ENCODE data around the gene NR2F1. TPM values are rescaled to one million over a fixed set of nuclear protein-coding genes. Genes with fewer than 3 reads are reported as not detected.

Gene NR2F1
- total RNA-seq, 2 donors from 2014 or later: 1.1 to 3.4 TPM

DNA sequence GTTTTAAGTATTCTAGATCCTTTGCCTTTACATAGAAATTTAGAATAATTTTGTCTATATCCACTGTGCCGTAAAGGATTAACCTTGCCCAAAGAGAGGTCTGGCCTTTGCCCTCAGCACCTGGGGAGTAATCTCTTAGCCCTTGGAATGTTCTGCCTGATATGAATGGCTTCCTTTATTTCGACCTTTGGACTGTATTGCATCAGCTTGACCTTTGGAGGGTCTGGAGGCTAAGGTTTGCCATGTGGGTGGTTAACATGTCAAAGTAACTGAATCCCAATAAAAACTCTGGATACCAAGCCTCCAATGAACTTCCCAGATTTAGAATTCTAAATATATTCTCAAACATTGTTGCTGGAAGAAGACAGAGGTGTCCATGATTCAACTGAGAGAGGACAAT, 54.7 kb downstream of the NR2F1 start:
- ATAC-seq (ENCODE audit: insufficient number of reproducible peaks, low FRiP score, low read depth): no peak
- no peak overlapping the region for H3K27ac ChIP-seq
- H3K36me3 ChIP-seq: no peaks in the 10 kb centered on the region
- no peak for TF ChIP-seq CTCF (IDR thresholded peaks at IDR 0.05)
- H3K27me3 ChIP-seq (replicated peaks; ENCODE audit: insufficient read depth): no peaks in the 10 kb centered on the region
- no peak overlapping the region for H3K4me3 ChIP-seq
- H3K4me1 ChIP-seq (ENCODE audit: control insufficient read depth in 1 of 2, low read depth in 2 of 2): no peaks in the 10 kb centered on the region
- DNase-seq (ENCODE audit: low spot score): no peak
- H3K9me3 ChIP-seq: no peaks in the 10 kb centered on the region

DNA sequence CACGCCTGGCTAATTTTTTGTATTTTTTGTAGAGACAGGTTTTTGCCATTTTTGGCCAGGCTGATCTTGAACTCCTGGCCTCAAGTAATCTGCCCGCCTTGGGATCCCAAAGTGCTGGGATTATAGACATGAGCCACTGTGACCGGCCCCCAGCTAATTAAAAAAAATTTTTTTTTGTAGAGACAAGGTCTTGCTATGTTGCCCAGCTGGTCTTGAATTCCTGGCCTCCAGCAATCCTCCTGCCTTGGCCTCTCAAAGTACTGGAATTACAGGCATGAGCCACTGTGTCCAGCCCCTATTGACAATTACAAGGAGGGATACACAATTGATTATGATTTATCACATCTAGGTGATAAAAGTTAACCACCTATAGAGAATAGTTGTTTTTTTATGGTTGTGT, 59.5 kb downstream of the NR2F1 start:
- DNase-seq (ENCODE audit: low spot score): no peak
- Histone ChIP-seq H3K27ac (no peak overlapping the region), H3K4me1 (ENCODE audit: control insufficient read depth in 1 of 2, low read depth in 2 of 2) (no peaks in the 10 kb centered on the region), H3K36me3 (no peaks in the 10 kb centered on the region), H3K4me3 (no peak overlapping the region), H3K9me3 (no peaks in the 10 kb centered on the region), H3K27me3 (replicated peaks; ENCODE audit: insufficient read depth) (no peaks in the 10 kb centered on the region)
- no peak for TF ChIP-seq CTCF (IDR thresholded peaks at IDR 0.05)
- no peak for ATAC-seq (ENCODE audit: insufficient number of reproducible peaks, low FRiP score, low read depth)

Other genes with a start within 250 kb of the NR2F1 start
- gene NR2F1-AS1, start 2.0 kb upstream of the NR2F1 start, total RNA-seq: 1 to 10 TPM in 1 of 2 donors, under 1 TPM in 1; 0.54 to 8.7 TPM
- gene POU5F2, start 158.4 kb downstream of the NR2F1 start, total RNA-seq: 1 to 10 TPM; 4.6 to 6.2 TPM